DMS53 (cell line): Measurements from ENCODE around the gene CISH.

ENCODE experiments used
- DNase-seq: peaks from one replicate; lab custom pipeline; 2025; lab: John Stamatoyannopoulos, UW

The CISH gene

DNA sequence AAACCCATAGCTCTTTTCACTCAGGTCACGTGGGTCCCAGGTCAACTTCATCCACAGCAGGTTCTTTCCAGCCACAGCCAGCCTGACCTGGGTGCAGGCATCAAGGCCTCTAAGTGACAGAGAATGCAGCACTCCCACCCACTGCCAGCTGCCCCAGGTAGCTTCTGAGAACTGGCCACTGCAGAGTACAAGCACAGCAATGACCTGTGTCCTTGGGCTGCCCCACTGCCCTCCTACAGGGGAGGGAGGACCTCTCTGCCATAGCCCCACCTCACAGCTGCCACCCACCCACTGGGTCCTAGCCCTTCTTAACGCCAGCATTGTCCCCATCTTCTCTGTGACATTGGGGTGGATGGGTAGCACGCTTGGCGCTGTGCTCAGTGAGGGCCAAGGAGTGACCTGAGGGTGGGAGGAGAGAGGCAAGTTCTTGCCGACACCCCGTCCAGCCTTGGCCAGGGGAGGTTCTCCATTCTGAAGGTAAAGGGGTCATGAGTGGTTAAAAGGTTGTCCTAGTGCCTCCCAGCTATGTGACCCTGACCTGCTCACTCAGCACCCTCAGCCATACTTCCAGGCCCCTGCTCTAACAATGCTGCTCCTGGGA, 12.4 kb downstream of the CISH start:
- no peak for DNase-seq

DNA sequence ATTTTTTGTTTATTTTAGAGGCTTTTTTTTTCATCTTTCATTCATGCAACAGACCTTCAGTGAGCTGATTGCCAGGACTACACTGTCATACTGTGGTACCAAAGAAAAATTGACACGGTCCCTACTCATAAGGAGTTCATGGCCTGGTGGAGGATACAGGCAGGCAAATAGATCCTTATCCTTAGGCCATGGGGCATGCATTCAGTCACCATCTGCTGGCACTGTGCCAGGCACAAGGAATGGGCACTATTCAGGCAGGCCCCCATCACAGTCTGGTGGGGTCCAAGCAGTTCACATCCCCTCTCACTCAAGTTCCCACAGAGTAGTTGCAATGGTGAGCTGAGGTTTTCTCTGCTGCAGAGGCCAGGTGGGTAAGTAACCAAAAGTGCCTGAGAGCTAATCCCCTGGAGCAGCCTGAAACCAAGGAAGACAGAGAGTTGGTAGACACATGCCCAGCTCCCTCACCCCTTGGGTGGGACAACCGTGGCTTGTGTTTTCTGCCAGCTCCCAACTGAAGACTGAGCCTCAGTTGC, 17.3 kb downstream of the CISH start:
- no peak for DNase-seq

DNA sequence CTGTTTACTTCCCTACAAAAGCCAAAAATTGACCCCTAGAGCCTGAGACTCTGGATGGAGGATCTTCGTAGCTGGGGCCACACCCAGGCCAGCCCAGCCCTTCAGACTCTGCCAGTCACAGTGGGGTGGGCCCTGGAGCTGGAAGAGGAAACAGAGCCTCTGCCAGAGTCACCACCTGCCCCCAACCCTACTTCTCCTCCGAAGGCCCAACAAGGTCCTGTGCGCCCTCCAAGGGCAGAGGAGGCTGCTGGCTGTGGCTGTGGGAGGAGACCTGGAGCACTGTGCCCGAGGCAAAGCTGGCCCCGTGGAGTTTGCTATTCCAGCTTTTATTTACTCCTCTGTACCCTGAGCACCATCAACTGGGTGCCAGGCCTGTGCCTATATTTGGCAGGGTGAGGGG, 19.0 kb downstream of the CISH start:
- no peak for DNase-seq

DNA sequence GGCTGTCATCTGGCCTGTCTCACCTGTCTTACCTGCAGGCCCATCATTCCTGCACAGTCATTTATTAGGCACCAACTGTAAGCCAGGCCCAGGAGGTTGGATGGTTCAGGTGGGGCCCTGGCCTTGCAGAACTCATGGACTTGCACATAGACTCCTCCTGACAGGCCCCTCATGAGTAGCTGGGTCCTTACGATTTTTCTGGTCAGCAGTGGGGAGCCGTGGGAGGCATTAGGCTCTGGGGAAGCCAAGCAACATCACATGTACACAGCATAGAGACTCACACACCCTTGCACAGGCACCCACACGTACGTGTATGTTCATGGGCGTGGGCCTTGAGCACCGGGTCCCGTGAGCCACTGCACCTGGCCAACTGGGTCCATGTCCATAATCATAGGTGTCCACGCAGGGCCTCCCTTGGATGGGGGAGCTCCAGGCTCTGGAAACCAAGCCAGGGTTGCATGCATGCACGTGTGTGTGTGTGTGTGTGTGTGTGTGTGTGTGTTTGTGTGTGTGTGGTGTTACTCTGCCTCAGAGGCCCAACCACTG, 20.3 kb downstream of the CISH start:
- DNase-seq: no peak

DNA sequence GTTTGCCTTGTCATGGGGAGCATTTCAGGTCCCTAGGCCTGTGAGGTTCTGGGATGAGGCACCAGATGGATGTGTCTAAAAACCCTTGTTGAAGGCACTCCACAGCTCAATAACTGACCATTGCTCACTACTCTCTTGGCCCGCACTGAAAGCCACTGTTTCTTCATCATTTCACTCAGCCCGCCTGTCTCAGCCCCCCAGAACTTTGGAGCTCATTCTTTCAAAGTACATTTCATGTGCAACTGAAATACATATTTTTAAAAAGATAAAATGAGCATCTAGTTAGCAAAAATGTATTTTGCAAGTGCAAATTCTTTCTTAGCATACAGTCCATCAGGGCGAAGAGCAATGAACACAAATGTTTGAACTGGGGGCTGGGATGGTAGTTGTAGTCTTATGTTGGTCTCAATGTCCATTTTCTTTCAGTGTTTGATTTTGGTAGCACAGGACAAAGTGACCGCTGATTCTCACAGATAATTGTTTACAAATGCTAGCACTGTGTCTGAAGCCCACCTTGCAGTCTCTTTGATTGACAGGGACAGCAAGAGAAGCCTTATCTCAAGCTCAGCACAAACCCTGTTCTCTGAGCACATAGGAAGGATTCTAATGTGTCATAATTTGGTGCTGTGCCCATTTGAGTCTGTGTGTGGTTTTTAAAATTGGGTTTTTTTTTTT, 22.7 kb downstream of the CISH start:
- DNase-seq: no peak

DNA sequence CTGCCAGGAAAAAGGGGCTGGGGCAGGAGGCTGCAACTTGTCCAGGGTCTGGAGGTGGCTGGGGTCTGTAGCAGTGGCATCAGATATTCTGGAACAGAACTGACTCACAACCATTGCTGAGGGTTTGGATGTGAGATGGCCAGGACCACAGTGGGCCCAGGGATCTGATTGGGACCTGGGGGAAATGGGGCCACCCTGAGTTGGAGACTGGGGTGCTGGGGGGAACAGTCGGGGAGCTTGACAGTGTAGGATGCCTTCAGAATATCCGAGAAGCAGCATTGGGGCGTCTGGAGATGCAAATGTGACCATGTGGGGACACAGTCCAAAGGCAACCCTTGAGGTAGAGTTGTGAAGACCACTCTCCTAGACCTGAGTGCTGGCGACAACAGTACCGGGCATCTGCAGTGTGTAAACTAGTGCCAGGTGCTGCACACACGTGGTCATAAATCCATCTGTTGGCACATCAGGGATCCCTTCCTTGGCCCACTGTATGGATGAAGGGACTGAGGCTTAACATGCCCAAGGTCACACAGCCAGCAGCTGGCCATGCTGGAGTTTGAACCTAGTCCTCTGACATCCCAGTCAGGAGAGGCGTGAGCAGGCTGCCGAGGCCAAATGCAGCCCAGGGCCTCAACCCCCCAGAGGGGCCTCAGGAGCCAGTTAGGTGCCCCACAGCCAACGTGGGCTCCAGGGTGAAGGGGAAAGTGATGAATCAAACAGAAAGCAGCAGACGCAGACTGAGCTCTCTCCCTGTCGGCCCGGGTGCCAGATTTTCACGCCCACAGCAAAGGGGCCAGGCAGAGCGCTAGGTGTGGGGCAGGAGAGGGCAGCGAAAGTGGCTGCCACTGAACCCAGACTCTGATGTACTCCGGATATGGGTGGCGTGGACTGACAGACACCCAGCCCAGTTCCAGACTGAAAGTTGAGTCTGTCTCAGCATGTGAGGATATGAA, 23.5 kb downstream of the CISH start:
- DNase-seq: no peak

DNA sequence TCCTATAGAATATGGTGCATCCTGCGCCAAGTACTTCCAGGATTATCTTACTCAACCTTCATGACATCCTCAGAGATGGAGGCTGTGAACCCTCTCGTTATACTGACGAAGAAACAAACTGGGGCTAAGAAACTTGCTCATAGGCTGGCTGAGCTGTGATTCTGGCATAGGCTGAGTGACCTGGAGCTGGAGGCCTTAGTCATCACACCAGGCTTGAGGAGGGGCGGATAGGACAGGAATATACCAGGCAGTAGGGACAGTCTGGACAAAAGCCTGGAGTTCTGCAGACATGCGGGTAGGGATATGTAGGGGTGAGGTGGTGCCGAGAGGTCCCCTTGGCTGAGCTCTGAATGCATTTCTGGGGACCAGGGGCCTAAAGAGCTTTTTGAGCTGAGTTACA, 24.2 kb downstream of the CISH start:
- no peak for DNase-seq

DNA sequence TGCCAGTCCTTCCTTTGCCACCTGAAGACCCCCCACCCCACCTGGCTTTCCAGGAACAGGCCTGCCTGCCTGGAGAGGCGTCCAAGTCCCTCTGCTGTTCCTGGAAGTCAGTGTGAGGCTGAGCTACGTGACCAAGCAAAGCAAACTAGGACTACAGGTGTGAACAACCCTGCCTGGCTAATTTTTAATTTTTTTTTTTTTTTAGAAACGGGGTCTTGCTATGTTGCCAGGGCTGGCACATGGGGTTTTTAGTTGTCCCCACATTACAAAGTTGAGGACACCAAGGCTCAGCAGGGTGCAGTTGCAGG, 24.9 kb downstream of the CISH start:
- no peak for DNase-seq

DNA sequence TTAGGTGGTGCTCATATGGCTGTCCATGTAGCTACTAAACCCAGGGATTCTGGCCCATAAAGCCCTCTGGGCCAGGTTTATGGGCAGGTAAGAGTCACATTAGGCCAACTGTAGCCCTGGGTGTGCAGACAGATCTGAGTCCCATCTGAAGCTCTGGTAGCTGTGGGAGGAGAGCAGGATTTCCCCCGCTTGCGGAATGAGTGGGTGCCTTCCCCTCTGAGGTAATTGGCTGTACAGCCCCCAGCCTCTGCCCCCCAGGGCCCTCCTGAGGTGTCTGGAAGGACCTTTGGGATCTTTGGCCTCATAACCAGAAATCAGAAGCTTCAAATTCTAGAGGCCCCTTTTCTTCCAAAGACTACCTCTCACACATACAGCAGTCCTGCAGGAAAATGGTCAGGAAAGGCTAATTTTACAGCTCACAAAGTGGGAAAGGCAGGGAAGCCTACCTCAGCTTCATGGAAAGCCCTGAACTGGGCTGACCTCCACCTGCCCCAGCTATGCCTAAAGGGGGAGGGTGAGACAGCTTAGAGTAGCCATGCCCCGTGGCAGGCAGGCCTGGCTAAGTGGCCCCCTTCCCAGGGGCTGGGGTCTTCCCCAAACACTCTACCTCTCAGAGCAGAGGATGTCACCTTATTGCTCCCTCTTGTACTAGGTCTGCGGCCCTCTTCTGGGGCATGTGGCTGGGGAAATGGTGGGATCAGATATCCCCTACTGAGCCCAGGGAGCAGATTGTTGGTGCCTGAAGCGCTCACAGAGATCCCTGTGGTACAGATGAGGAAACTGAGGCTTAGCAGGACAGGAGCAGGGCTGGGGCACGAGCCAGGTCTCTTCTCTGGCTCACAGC, 25.4 kb downstream of the CISH start:
- no peak for DNase-seq

DNA sequence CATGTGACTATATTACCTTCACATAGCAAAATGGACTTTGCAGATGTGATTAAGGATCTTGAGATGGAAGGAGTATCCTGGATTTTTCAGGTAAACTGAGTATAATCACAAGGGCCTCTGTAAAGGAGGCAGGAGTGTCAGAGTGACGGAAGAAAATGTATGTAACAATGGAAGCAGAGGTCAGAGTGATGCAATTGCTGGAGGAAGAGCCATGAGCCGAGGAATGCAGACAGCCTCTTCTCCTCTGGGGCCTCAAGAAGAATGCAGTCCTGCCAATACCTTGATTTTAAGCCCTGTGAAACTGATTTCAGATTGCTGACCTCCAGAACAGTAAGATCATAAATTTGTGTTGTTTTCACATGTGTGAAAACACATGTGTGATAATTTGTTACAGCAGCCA, 27.2 kb downstream of the CISH start:
- DNase-seq: no peak

DNA sequence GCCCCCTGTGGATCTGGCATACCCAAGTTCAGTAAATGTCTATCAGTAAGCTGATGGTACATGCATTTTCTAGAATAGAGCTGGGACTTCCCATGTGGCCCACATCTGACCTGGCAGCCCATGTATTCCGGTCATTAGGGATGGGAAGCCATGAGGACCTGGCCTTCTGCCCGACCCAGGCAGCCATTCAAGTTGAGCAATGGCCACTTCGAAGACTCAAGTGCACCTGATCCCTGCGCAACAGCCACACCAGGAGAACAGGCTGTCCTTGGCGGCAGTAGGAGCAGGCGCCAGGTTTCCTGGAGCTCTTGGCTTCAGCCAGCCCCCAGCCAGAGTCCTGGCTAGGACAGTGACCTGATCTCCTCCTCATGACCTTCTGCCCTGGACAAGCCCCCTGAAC, 27.7 kb downstream of the CISH start:
- DNase-seq: no peak

DNA sequence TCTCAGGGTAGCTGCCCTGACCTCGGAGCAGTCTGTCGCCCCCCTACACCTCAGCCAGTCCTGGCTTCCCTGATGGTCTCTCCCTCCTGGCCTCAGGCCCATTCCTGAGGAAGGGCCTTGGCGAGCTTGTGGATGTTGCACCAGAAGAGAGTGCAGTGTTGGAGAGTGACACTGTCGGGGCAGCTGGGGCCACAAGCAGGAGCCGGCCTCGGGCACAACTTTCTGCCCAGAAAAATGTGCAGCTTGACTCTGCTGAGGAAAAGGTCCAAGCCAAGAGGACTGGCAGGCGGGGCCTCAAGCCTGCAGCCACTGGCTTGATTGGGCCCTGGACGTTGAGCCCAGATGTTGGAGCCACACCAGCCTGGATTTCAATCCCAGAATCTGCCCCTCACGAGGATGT, 29.5 kb downstream of the CISH start:
- no peak for DNase-seq

DNA sequence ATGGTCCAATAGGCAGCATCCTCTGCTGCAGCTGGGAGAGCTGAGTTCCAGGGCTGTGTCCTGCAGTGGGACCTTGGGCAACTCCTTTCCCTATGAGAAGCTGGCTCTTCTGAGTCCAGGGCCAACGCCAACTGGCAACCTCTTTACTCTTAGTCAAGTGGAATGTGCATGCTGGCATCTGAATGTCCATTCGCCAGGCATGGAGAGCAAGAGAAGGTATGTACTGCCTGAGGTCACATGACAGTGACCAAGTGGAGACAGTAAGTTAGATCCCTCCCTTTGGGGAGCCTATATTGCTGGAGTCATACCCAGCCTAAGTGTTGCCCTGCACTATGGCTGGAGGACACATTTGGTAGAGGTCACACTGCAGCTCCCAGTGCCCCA, 30.1 kb downstream of the CISH start:
- no peak for DNase-seq

DNA sequence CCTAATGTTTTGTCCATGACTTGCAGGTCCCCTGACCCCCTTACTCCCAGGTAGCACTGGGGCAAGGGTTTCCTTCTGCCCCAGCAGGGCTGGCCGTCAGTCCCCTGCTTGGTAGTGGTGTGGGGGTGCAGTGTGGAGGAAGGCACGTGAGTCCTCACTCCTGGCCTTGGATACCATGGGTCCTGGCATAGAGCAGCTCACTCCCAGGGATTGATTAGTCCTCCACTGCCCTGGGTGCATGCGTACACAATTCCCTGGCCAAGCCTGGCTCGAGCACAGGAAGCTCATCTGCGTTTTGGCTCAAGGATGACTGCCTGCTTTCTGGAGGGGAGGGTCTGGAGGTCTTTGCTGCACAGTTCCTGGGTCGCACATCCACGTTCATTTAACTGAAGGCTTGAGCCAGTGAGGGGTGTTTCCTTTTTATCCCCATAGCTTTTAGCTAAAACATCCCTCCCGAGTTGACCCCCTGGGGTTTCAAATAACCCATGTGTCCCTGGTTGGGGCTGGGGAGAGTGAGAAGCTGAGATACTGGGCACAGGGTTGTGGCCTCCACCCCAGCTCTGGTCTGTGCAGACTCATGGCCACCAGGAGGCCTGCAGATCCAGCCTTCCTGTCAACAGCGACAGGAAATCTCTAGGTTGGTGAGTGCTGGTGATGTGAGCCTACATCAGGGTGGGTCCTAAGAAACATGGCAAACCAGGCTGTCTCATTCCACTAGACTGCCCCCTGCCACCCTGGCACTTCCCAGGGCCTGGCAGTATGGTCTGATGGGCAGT, 30.7 kb downstream of the CISH start:
- DNase-seq: no peak

DNA sequence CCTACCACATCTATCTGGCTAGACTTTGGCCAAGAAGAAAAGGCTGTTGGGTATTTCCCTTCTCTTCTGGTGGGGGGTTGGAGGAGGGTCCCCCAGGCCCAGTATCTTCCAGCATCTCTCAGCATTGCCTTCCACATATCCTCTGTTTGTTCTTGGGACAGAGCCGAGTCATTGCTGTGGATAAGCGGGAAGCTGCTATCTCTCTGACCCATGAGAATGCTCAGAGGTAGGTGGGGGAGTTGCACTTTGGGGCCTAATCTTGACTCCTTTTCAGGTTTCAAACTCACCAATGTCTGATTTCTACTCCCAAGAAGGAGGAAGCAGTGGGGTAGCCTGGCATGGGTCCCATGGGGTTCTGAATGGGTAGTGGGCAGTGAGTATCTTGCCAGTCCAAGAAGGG, 34.2 kb downstream of the CISH start:
- DNase-seq: no peak

DNA sequence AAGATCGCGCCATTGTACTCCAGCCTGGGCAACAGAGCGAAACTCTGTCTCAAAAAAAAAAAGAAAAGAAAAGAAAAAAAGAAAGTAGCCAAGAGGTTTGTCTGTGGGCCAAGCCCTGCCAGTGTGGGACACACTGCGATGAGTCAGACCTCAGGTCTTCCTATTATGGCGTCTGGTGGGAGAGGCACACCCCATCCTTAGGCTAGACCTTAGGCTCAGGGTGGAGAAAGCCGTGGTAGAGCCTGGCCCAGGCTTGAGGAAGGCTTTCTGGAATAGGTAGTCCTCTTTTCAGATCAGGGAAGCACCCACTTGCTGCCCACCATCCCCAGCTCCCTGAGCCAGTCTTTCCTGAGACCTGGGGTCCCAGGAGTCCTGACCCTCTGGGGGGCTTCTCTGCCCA, 36.2 kb downstream of the CISH start:
- DNase-seq: no peak

DNA sequence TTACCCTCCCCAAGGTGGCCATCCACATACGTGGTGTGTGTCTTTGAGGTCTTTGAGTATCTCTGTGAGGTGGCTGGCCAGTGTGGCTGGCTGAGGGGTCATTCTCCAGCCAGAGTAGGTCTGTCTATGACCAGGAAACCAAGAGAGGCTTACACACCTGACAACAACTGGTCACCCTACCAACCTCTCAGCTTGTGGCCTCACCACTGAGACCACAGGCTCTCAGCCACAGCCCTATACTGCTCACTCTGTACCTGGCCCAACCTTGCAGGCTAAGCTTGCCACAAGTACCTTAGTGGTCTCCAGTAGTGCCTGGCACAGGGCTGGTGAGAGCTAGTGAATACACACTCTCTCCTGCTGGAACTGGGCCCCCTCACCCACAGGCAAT, 37.1 kb downstream of the CISH start:
- no peak for DNase-seq

DNA sequence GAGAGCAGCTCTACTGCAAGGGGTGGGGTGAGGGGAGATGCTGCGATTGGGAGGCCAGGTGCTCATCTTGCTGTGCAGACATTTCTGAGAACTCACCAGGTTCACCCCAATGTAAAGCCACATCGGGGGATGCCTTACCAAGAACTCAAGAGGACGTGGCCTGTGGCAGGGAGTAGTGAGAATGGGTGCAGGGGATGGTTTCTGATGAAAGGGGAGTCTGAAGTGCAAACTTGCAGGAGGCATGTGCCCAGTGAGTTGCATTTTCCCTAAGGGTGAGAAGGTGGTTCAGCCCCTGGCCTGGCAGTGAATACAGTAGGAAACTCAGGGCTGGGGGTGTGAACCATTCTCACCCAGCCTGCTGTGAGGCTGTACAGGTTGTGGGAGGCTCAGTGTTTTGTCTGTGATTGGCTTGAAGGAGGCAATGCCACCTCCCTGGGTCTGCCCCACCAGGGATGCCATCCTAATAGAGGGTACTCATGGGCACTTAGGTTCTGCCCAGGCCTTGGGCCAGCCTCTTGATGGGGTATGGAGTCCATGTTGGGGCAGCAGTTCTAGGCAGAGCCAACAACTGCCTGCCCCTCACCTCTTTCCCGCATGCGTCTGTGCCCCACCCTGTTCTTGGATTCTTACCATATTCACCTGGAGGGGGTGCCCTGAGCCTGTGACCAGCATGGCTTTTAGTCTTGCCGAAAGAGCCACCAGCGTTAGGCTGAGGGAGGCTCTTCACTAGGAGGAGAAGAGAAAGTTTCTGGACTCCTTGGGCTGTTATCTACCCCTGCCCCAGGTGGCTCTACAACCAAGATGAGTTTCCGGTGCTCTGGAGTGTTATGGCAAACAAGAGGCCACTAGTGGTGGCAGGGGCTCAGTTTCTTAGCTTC, 37.8 kb downstream of the CISH start:
- DNase-seq: no peak

DNA sequence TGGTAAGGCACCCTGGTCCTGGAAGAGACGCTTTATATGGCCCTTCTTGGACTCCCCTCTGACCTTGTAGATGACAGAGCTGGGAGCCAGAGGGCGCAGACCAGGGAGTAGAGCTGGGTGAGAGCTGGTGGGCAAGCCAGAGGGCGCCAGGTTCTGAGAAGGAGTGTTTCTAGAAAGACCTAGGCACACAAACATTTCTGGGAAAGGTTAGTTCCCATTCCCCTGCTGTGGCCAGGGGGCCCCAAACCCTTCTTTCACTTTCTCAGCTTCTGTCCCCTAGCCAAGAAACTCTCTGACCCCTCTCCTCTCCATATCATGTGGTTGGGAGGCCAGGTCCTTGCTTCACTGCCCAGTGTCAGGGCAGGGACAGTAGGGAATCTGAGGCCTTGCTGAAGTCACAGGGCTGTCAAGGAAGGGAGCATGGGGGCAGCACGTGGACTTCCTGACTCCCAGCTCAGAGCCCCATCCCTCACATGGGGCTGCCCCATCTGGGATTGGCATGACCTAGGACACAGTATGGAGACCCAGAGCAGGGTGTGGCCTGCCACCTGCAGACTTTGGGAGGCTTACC, 38.7 kb downstream of the CISH start:
- DNase-seq: no peak

DNA sequence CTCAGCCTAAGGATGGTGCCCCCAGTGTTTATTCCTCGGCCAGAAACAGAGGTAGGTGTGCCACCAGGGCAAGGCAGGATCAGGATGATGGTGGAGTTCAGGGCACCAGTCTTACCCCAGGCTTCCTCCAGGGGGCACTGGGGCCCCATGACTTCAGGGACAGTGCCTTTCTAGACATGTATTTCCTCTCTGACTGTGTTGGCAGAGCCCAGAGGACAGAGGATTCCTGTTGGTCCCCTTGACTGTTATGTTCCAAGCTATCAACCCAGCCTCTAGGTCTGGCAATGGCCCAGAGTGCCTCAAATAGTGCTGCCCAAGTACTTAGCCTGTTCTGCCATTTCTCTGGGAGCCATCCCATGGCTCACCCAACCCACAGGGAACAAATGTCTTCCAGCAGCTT, 39.4 kb downstream of the CISH start:
- peak; percentile 56 for DNase-seq
